ENCODE measurements around the gene DENND11. TPM values are rescaled to one million over a fixed set of nuclear protein-coding genes. Genes with fewer than 3 reads are reported as not detected.

DENND11 gene, protein sequence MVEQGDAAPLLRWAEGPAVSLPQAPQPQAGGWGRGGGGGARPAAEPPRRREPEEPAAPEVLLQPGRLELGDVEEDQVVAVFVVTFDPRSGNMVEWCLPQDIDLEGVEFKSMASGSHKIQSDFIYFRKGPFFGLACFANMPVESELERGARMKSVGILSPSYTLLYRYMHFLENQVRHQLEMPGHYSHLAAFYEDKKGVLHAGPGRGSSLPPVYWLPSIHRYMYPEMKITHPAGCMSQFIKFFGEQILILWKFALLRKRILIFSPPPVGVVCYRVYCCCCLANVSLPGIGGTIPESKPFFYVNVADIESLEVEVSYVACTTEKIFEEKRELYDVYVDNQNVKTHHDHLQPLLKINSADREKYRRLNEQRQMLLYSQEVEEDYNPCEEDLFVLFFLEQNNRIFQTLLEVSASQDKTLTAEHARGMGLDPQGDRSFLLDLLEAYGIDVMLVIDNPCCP
- polyA plus RNA-seq (2013, experiment 1 of 2): 11.1 TPM
- 10.9 TPM for polyA plus RNA-seq (2013, experiment 2 of 2)

- no peak within 1 kb of the TSS for H4K8ac ChIP-seq (ENCODE audit: low read depth, low read length)
- peaks cover 3% of the 10 kb centered on the region for H3K79me1 ChIP-seq (ENCODE audit: low read length)
- peaks cover 6% of the 10 kb centered on the region for H3K79me2 ChIP-seq (ENCODE audit: control insufficient read depth, insufficient read depth, low read length)
- no peak within 1 kb of the TSS for H2BK5ac ChIP-seq (ENCODE audit: low read length)
- H3K9ac ChIP-seq (ENCODE audit: low read length): peak within 1 kb of the TSS; percentile 69
- no peak within 1 kb of the TSS for H4K5ac ChIP-seq (ENCODE audit: low read length)
- H3K23ac ChIP-seq (ENCODE audit: low read length): no peak within 1 kb of the TSS
- peak within 1 kb of the TSS; percentile 62 for H3K4ac ChIP-seq (ENCODE audit: low read depth, low read length)
- H2BK15ac ChIP-seq (replicated peaks; ENCODE audit: low read depth): no peak within 1 kb of the TSS
- H2BK120ac ChIP-seq (ENCODE audit: low read depth, low read length): peak within 1 kb of the TSS; percentile 97
- peak within 1 kb of the TSS; percentile 50 for H3K4me3 ChIP-seq (ENCODE audit: low read length)
- H3K18ac ChIP-seq (ENCODE audit: low read length): peak within 1 kb of the TSS; percentile 99
- no peak within 1 kb of the TSS for H2AK5ac ChIP-seq (ENCODE audit: low read length)
- H3K36me3 ChIP-seq (ENCODE audit: control insufficient read depth, insufficient read depth, low read length): no peaks in the 10 kb centered on the region
- H3K27ac ChIP-seq (ENCODE audit: low read depth, low read length): peak within 1 kb of the TSS; percentile 74
- peak; percentile 40 for DNase-seq
- H3K4me1 ChIP-seq (ENCODE audit: control insufficient read depth, low read depth, low read length): peaks cover 8% of the 10 kb centered on the region
- peak within 1 kb of the TSS; percentile 86 for H3K56ac ChIP-seq (ENCODE audit: low read length)
- WGBS (ENCODE audit: extremely low coverage, insufficient coverage, low lambda C conversion rate): no CpG with 5 or more reads among the region's 62 CpGs
- H3K4me2 ChIP-seq (ENCODE audit: low read length): peak within 1 kb of the TSS; percentile 87
- no peaks in the 10 kb centered on the region for H3K27me3 ChIP-seq (ENCODE audit: insufficient read depth, low read length, poor library complexity)
Observed at GRCh38 chr7:141702047-141702567, at the start of gene DENND11. Gene DENND11, minus strand, starts transcription at chr7:141702166. Its CDS starts 13 bp downstream, at chr7:141702153.

DNA sequence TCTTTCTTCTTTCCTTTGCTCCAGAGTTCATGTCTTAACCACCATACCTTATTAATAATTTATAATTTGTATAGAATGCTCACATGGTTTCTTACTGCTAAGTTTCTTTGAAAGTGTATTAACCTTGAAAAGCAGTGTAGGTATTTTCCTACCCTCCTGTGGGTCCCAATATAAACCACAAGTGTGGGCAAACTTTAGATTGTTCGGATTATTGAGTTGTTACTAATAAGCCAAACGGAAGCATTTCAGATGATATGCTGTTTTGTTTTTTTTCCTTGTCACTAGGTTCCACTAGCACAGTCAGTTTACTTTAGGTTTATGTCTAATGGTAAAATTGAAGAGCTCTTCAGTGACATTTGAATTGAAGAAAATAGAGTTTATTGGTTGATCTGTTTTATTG lies 46.4 kb upstream of the DENND11 start:
- no peak overlapping the region for H2AK5ac ChIP-seq (ENCODE audit: low read length)
- peaks cover 15% of the 10 kb centered on the region for H3K36me3 ChIP-seq (ENCODE audit: control insufficient read depth, insufficient read depth, low read length)
- H3K79me2 ChIP-seq (ENCODE audit: control insufficient read depth, insufficient read depth, low read length): no peaks in the 10 kb centered on the region
- no peak overlapping the region for H3K4me2 ChIP-seq (ENCODE audit: low read length)
- no peak overlapping the region for H3K4ac ChIP-seq (ENCODE audit: low read depth, low read length)
- H3K27ac ChIP-seq (ENCODE audit: low read depth, low read length): no peak overlapping the region
- H2BK120ac ChIP-seq (ENCODE audit: low read depth, low read length): no peak overlapping the region
- no CpG with 5 or more reads among the region's 2 CpGs for WGBS (ENCODE audit: extremely low coverage, insufficient coverage, low lambda C conversion rate)
- DNase-seq: no peak
- H3K4me1 ChIP-seq (ENCODE audit: control insufficient read depth, low read depth, low read length): no peaks in the 10 kb centered on the region
- no peak overlapping the region for H3K56ac ChIP-seq (ENCODE audit: low read length)
- H3K4me3 ChIP-seq (ENCODE audit: low read length): no peak overlapping the region
- no peak overlapping the region for H3K9ac ChIP-seq (ENCODE audit: low read length)
- H3K18ac ChIP-seq (ENCODE audit: low read length): no peak overlapping the region
- no peak overlapping the region for H2BK5ac ChIP-seq (ENCODE audit: low read length)
- H4K5ac ChIP-seq (ENCODE audit: low read length): no peak overlapping the region
- H2BK15ac ChIP-seq (replicated peaks; ENCODE audit: low read depth): no peak overlapping the region
- no peak overlapping the region for H3K23ac ChIP-seq (ENCODE audit: low read length)
- H3K79me1 ChIP-seq (ENCODE audit: low read length): no peaks in the 10 kb centered on the region
- H4K8ac ChIP-seq (ENCODE audit: low read depth, low read length): no peak overlapping the region
- no peaks in the 10 kb centered on the region for H3K27me3 ChIP-seq (ENCODE audit: insufficient read depth, low read length, poor library complexity)

- Histone ChIP-seq H4K8ac (ENCODE audit: low read depth, low read length) (no peak overlapping the region), H2BK120ac (ENCODE audit: low read depth, low read length) (no peak overlapping the region), H3K56ac (ENCODE audit: low read length) (no peak overlapping the region), H3K79me2 (ENCODE audit: control insufficient read depth, insufficient read depth, low read length) (peaks cover 19% of the 10 kb centered on the region), H3K4me1 (ENCODE audit: control insufficient read depth, low read depth, low read length) (peaks cover 3% of the 10 kb centered on the region), H3K79me1 (ENCODE audit: low read length) (peaks cover 3% of the 10 kb centered on the region), H3K36me3 (ENCODE audit: control insufficient read depth, insufficient read depth, low read length) (peaks cover 7% of the 10 kb centered on the region), H3K18ac (ENCODE audit: low read length) (no peak overlapping the region), H3K27ac (ENCODE audit: low read depth, low read length) (no peak overlapping the region), H3K9ac (ENCODE audit: low read length) (no peak overlapping the region), H2AK5ac (ENCODE audit: low read length) (no peak overlapping the region), H2BK5ac (ENCODE audit: low read length) (no peak overlapping the region), H3K23ac (ENCODE audit: low read length) (no peak overlapping the region), H3K27me3 (ENCODE audit: insufficient read depth, low read length, poor library complexity) (no peaks in the 10 kb centered on the region), H3K4me3 (ENCODE audit: low read length) (no peak overlapping the region), H3K4me2 (ENCODE audit: low read length) (no peak overlapping the region), H3K4ac (ENCODE audit: low read depth, low read length) (no peak overlapping the region), H2BK15ac (replicated peaks; ENCODE audit: low read depth) (no peak overlapping the region), H4K5ac (ENCODE audit: low read length) (no peak overlapping the region)
- DNase-seq: no peak
- WGBS (ENCODE audit: extremely low coverage, insufficient coverage, low lambda C conversion rate): no CpG with 5 or more reads among the region's 2 CpGs
Observed at GRCh38 chr7:141744131-141744530, 42.2 kb upstream of the DENND11 start.

DNA sequence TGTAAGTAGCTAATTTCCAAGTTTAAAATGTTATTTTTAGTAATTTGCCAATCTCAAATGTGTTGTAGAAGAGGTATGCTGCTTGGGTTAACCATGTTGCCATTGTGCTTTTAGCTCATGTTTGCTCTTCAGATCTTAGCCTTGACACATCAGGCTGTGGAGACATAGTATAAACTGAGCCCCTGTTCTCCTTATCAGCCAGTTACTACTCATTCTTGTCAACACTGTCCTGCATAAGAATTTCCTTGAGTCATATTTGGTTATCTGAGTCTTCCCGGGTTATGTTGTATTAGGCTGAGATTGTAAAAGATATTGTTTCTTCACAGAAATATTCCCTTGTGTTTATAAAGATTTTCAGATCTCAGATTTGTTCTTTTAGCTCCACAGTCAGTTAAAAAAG lies 40.3 kb upstream of the DENND11 start:
- no peak overlapping the region for H2BK5ac ChIP-seq (ENCODE audit: low read length)
- H2BK120ac ChIP-seq (ENCODE audit: low read depth, low read length): no peak overlapping the region
- no peak overlapping the region for H3K9ac ChIP-seq (ENCODE audit: low read length)
- H3K23ac ChIP-seq (ENCODE audit: low read length): no peak overlapping the region
- no peak for DNase-seq
- H2BK15ac ChIP-seq (replicated peaks; ENCODE audit: low read depth): no peak overlapping the region
- H3K18ac ChIP-seq (ENCODE audit: low read length): no peak overlapping the region
- H4K5ac ChIP-seq (ENCODE audit: low read length): no peak overlapping the region
- H3K4me3 ChIP-seq (ENCODE audit: low read length): no peak overlapping the region
- no peak overlapping the region for H3K56ac ChIP-seq (ENCODE audit: low read length)
- no CpG with 5 or more reads among the region's 1 CpG for WGBS (ENCODE audit: extremely low coverage, insufficient coverage, low lambda C conversion rate)
- no peak overlapping the region for H4K8ac ChIP-seq (ENCODE audit: low read depth, low read length)
- peaks cover 3% of the 10 kb centered on the region for H3K4me1 ChIP-seq (ENCODE audit: control insufficient read depth, low read depth, low read length)
- no peak overlapping the region for H3K27ac ChIP-seq (ENCODE audit: low read depth, low read length)
- H3K4me2 ChIP-seq (ENCODE audit: low read length): no peak overlapping the region
- H3K79me2 ChIP-seq (ENCODE audit: control insufficient read depth, insufficient read depth, low read length): peaks cover 27% of the 10 kb centered on the region
- H3K4ac ChIP-seq (ENCODE audit: low read depth, low read length): no peak overlapping the region
- H2AK5ac ChIP-seq (ENCODE audit: low read length): no peak overlapping the region
- no peaks in the 10 kb centered on the region for H3K27me3 ChIP-seq (ENCODE audit: insufficient read depth, low read length, poor library complexity)
- peaks cover 6% of the 10 kb centered on the region for H3K36me3 ChIP-seq (ENCODE audit: control insufficient read depth, insufficient read depth, low read length)
- peaks cover 3% of the 10 kb centered on the region for H3K79me1 ChIP-seq (ENCODE audit: low read length)

GRCh38 chr7:141739250-141739649 lies 37.3 kb upstream of the DENND11 start:
- Histone ChIP-seq H3K4me3 (ENCODE audit: low read length) (no peak overlapping the region), H3K4me2 (ENCODE audit: low read length) (peak overlapping the region; percentile 13), H3K4ac (ENCODE audit: low read depth, low read length) (no peak overlapping the region), H3K36me3 (ENCODE audit: control insufficient read depth, insufficient read depth, low read length) (peaks cover 3% of the 10 kb centered on the region), H3K56ac (ENCODE audit: low read length) (no peak overlapping the region), H4K8ac (ENCODE audit: low read depth, low read length) (peak overlapping the region; percentile 84), H2BK5ac (ENCODE audit: low read length) (no peak overlapping the region), H2BK15ac (replicated peaks; ENCODE audit: low read depth) (no peak overlapping the region), H3K27me3 (ENCODE audit: insufficient read depth, low read length, poor library complexity) (no peaks in the 10 kb centered on the region), H3K27ac (ENCODE audit: low read depth, low read length) (no peak overlapping the region), H3K79me2 (ENCODE audit: control insufficient read depth, insufficient read depth, low read length) (peaks cover 27% of the 10 kb centered on the region), H3K4me1 (ENCODE audit: control insufficient read depth, low read depth, low read length) (peaks cover 3% of the 10 kb centered on the region), H3K23ac (ENCODE audit: low read length) (no peak overlapping the region), H4K5ac (ENCODE audit: low read length) (no peak overlapping the region), H3K9ac (ENCODE audit: low read length) (peak overlapping the region; percentile 8), H3K79me1 (ENCODE audit: low read length) (peaks cover 3% of the 10 kb centered on the region), H3K18ac (ENCODE audit: low read length) (no peak overlapping the region), H2AK5ac (ENCODE audit: low read length) (no peak overlapping the region), H2BK120ac (ENCODE audit: low read depth, low read length) (no peak overlapping the region)
- DNase-seq: no peak
- WGBS (ENCODE audit: extremely low coverage, insufficient coverage, low lambda C conversion rate): no CpG with 5 or more reads among the region's 3 CpGs
